DMS114 treated with DMSO at 0.1 percent for 48 hours (cell line): ENCODE data around the gene PKNOX2.

ENCODE experiments used
- DNase-seq: peaks from one replicate; lab custom pipeline; 2025; ENCODE audit not compliant: unreplicated experiment; lab: John Stamatoyannopoulos, UW

PKNOX2 gene

GRCh38 chr11:125376117-125376516 is 211.6 kb downstream of the PKNOX2 start:
- DNase-seq = no peak

GRCh38 chr11:125376856-125377255 is 212.3 kb downstream of the PKNOX2 start:
- no peak for DNase-seq

GRCh38 chr11:125378083-125378482 is 213.5 kb downstream of the PKNOX2 start:
- DNase-seq = no peak

GRCh38 chr11:125378571-125378970 is 214.0 kb downstream of the PKNOX2 start:
- DNase-seq = no peak

- no peak for DNase-seq
These were observed 215.0 kb downstream of the PKNOX2 start for GRCh38 chr11:125379565-125379964.

- no peak for DNase-seq
These were observed 215.4 kb downstream of the PKNOX2 start for GRCh38 chr11:125379981-125380380.

- no peak for DNase-seq
These were observed 216.3 kb downstream of the PKNOX2 start for GRCh38 chr11:125380756-125381445.

GRCh38 chr11:125381499-125382044 is 217.0 kb downstream of the PKNOX2 start:
- DNase-seq = no peak

GRCh38 chr11:125382314-125382791 is 217.8 kb downstream of the PKNOX2 start:
- DNase-seq = no peak

GRCh38 chr11:125382822-125383221 is 218.3 kb downstream of the PKNOX2 start:
- no peak for DNase-seq

GRCh38 chr11:125384825-125385224 is 220.3 kb downstream of the PKNOX2 start:
- DNase-seq = no peak

- no peak for DNase-seq
These were observed 223.3 kb downstream of the PKNOX2 start for GRCh38 chr11:125387901-125388300.

- no peak for DNase-seq
These were observed 224.1 kb downstream of the PKNOX2 start for GRCh38 chr11:125388611-125389010.

- DNase-seq = no peak
These were observed 225.0 kb downstream of the PKNOX2 start for GRCh38 chr11:125389339-125390166.

- DNase-seq = no peak
These were observed 226.4 kb downstream of the PKNOX2 start for GRCh38 chr11:125390946-125391345.

- DNase-seq = no peak
These were observed 228.8 kb downstream of the PKNOX2 start for GRCh38 chr11:125393331-125393730.

- no peak for DNase-seq
These were observed 229.7 kb downstream of the PKNOX2 start for GRCh38 chr11:125394296-125394695.

GRCh38 chr11:125397421-125397820 is 232.9 kb downstream of the PKNOX2 start:
- no peak for DNase-seq

GRCh38 chr11:125398475-125398874 is 233.9 kb downstream of the PKNOX2 start:
- DNase-seq = no peak

- no peak for DNase-seq
These were observed 234.6 kb downstream of the PKNOX2 start for GRCh38 chr11:125398994-125399640.

- DNase-seq = no peak
These were observed 235.4 kb downstream of the PKNOX2 start for GRCh38 chr11:125399945-125400344.
